Stimulated activated CD8-positive, alpha-beta memory T cell treated with anti-CD3 and anti-CD28 coated beads, Interleukin-2, amount 100 ng/mL, for 48 hours (primary cell): ENCODE data around the gene CEP131.

Experiments used
- DNase-seq, 2 donors: peaks; one replicate each; pipeline ENCODE4 v3.0.0-alpha.2; 2020; ENCODE audit warnings: low read depth in 2 of 2

Gene CEP131

GRCh38 chr17:81187586-81188490 is 34.9 kb downstream of the CEP131 start:
- no peak for DNase-seq

- no peak for DNase-seq
These were observed 35.6 kb downstream of the CEP131 start for GRCh38 chr17:81187120-81187519.

DNA sequence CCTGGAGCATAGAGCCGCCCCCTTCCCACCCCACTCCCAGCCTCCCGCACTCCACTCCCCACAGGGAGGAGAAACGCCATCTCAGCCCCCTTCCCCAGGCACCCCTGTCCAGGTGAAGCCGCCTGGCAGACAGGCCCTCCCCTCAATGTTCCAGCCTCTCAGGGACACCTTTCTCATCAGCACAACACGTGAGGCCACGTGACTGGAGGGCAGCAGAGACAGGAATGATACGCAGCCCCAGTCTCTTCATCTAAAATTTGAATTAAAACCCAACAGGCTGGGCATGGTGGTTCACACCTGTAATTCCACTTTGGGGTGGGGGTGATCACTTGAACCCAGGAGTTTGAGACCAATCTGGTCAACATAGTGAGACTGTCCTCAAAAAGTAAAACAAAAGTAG is 36.6 kb downstream of the CEP131 start:
- DNase-seq, result no peak

- DNase-seq, result no peak
These were observed 38.2 kb downstream of the CEP131 start for GRCh38 chr17:81184555-81184954.

- DNase-seq, result no peak
These were observed 39.0 kb downstream of the CEP131 start for GRCh38 chr17:81183807-81184206.

GRCh38 chr17:81183316-81183715 is 39.4 kb downstream of the CEP131 start:
- DNase-seq, result no peak

GRCh38 chr17:81182596-81182995 is 40.2 kb downstream of the CEP131 start:
- DNase-seq, result no peak

DNA sequence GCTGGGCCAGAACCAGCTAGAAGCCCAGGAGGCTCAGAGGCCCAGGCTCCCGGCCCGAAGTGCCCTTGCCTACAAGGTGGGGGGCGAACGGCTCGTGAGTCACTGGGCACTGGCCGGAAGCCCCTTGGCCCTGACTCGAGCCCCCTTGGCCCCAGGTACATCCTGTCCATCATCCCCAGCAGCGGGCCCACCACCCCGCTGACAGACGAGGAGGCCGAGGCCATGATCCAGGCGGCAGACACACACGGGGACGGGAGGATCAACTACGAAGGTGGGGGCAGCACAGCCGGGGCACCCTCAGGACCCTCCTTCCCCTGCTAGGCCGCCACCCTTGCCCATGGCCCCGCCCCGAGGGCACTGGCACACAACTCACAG is 41.0 kb downstream of the CEP131 start:
- no peak for DNase-seq

DNA sequence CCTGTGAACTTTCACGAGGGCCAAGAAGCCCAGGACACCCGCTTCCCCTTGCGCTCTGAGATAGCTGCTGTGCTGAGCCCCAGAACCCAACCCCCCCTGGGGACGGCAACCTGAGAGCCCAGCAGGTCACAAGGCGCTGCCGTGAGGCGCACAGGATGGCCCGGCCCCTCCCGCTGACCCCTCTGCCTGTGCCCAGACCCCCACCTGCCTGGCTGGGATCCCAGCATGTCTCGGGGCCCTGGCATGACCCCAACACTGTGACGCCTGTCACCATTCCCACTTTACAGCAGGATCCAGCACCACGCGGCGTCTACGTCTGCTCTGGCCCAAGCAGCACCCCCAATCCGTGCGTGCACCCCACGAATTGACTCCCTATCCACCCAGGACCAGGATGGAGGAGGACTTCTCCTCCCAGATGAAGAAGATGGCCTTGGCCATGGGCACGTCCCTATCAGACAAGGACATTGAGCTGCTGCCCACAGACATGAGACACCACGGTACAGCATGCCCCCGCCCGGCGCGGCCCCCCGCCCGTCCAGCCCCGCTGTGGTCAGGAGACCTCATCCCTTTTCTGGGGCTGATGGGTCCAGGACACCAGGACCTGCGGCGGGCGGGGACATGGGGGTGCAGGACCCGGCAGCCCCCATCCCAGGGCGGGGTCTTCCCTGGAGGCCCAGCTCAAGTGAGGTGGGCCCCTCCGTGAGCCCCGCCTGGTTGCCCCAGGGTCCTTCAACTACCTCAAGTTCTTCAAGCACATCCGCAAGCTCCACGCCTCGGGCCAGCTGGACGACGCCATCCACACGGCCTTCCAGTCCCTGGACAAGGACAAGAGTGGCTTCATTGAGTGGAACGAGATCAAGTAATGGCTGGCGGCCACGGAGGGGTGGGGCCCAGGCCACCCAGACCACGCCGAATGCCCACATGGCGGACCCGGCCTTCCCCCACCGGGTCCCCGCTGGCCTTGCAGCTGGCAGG is 41.6 kb downstream of the CEP131 start:
- no peak for DNase-seq

GRCh38 chr17:81179861-81180260 is 42.9 kb downstream of the CEP131 start:
- DNase-seq, result no peak

- DNase-seq, result no peak
These were observed 43.5 kb downstream of the CEP131 start for GRCh38 chr17:81179220-81179619.

GRCh38 chr17:81178136-81179091 is 44.4 kb downstream of the CEP131 start:
- DNase-seq, result no peak

GRCh38 chr17:81176666-81177065 is 46.1 kb downstream of the CEP131 start:
- DNase-seq, result no peak

- DNase-seq, result no peak
These were observed 49.0 kb downstream of the CEP131 start for GRCh38 chr17:81173762-81174155.

DNA sequence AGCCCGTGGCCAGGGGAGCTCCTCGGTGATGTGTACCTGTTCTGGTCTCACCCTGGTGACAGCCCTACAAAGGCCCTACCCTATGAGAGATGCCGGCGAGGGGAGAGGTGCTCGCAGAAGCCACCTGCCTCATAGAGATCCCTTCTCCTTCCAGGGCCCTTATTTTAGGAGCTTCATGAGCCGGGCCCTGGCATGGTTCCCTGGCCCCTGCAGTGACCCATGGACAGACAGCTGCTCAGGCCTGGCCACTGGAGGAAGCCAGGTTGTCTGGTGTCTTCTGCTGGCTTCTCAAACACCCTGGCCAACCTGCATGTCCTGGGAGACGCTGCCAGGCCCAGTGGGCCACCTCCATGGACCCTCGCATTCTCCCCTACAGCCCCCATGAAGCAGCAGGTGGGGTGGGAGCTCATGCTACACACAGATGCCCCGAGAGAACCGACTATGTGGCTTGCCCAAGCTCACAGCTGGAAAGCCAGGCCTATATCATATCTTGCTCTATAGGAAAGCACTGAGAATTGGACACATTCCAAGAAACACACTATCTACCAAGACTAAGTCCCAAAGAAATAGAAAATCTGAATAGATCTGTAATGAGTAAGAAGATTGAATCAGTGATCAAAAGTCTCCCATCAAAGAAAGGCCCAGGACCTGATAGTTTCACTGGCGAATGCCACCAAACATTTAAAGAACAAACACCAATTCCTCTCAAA is 49.6 kb downstream of the CEP131 start:
- no peak for DNase-seq

DNA sequence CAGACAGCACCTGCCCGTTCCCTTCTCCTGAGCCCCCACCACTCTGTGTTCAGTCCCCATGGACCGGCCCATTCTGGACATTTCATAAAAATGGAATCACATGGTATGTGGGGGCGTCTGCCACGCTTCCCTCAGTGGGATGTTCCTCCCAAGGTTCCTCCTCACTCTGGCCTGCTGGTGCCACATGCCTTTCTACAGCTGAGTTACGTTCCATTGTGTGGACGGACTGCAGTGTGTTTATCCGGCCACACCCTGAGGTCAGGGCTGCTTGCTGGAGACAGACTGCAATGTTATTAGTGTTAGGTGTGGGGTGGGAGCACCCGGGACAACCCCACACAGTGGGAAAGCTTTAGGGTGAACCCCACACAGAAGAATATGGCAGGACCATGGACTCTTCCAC is 50.8 kb downstream of the CEP131 start:
- DNase-seq, result no peak

- no peak for DNase-seq
These were observed 51.9 kb downstream of the CEP131 start for GRCh38 chr17:81170727-81171494.

DNA sequence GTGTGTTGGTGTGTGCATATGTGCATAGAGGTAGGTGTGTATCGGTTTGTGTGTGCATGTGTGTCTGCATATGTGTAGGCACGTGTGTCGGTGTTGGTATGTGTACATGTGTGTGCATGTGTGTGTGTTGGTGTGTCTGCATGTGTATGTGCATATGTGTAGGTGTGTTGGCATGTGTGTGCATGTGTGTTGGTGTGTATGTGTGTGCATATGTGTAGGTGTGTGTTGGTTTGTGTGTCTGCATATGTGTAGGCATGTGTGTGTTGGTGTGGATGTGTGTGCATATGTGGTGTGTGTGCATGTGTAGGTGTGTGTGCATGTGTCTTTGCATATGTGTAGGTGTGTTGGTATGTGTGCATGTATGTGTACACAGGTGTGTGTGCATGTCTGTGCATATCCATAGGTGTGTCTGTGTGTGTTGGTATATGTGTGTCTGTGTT is 52.9 kb downstream of the CEP131 start:
- DNase-seq, result no peak

- DNase-seq, result no peak
These were observed 55.1 kb downstream of the CEP131 start for GRCh38 chr17:81167638-81168037.

- no peak for DNase-seq
These were observed 55.6 kb downstream of the CEP131 start for GRCh38 chr17:81167194-81167524.
